GM19025 (cell line): ENCODE results near the gene KLHL22.
A peak's percentile ranks its signal among the peaks of the same experiment; 100 is the strongest.
"Not testable (repeated sequence)": the region's sequence is repeated elsewhere in the genome, so short reads cannot be mapped to it uniquely, and the experiment has no call there.

ENCODE experiments used
- ATAC-seq: cut with Tn5 transposase; IDR thresholded peaks from one replicate; pipeline ENCODE4 v1.9.1; 2021; ENCODE audit warnings: mild to moderate bottlenecking, low read depth, moderate library complexity; ENCODE audit not compliant: unreplicated experiment

Gene KLHL22

DNA sequence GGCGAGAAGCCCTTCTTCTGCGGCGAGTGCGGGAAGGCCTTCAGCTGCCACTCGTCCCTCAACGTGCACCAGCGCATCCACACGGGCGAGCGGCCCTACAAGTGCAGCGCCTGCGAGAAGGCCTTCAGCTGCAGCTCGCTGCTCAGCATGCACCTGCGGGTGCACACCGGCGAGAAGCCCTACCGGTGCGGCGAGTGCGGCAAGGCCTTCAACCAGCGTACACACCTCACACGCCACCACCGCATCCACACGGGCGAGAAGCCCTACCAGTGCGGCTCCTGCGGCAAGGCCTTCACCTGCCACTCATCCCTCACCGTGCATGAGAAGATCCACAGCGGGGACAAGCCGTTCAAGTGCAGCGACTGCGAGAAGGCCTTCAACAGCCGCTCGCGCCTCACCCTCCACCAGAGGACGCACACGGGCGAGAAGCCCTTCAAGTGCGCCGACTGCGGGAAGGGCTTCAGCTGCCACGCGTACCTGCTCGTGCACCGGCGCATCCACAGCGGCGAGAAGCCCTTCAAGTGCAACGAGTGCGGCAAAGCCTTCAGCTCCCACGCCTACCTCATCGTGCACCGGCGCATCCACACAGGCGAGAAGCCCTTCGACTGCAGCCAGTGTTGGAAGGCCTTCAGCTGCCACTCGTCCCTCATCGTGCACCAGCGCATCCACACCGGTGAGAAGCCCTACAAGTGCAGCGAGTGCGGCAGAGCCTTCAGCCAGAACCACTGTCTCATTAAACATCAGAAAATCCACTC lies 89.5 kb downstream of the KLHL22 start:
- no peak for ATAC-seq

- no peak for ATAC-seq
These were observed 90.2 kb downstream of the KLHL22 start for GRCh38 chr22:20405291-20405930.

GRCh38 chr22:20404881-20405280 lies 90.7 kb downstream of the KLHL22 start:
- no peak for ATAC-seq

DNA sequence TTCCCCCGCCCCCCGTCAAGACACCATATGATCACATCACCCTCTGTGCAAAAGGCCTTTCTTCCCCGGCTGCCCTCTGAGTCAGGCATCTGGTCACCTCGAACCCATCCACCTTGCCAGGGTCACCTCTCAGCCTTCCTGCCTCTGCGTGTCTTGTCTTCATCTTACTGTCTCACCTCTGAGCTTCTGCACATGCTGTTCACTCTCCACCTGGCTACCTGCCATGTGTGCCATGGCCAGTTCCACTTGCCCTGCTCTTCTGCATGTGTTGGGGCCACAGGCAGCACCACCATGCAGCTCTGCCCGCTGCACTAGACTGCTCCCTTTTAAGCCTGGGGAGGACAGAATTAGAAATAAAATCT lies 91.8 kb downstream of the KLHL22 start:
- no peak for ATAC-seq

GRCh38 chr22:20402960-20403778 lies 92.4 kb downstream of the KLHL22 start:
- no peak for ATAC-seq

DNA sequence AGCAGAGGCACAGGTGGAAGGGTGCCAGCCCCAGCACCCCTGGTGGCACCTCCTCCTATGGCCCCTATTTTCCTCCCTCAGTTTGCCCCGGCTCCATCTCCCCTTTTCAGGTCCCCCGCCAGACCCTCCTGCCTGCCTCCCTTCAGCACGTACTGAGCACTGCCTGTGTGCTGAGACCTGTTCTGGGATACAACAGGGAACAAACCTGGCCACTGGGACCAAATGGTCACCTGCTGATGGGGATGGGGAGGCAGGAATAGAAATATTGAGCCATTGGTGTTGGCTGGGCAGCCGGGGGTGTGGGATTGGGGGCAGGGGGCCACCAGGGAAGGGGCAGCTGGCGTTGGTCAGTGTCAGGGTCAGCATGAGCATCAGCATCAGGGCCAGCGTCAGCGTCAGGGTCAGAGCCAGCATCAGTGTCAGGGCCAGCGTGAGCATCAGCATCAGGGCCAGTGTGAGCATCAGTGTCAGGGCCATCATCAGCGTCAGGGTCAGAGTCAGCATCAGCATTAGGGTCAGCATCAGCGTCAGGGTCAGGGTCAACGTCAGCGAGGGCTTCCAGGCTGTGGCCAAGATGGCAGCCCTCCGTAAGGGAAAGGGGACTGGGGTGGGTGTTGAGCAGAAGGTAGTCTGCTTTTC lies 94.1 kb downstream of the KLHL22 start:
- no peak for ATAC-seq

DNA sequence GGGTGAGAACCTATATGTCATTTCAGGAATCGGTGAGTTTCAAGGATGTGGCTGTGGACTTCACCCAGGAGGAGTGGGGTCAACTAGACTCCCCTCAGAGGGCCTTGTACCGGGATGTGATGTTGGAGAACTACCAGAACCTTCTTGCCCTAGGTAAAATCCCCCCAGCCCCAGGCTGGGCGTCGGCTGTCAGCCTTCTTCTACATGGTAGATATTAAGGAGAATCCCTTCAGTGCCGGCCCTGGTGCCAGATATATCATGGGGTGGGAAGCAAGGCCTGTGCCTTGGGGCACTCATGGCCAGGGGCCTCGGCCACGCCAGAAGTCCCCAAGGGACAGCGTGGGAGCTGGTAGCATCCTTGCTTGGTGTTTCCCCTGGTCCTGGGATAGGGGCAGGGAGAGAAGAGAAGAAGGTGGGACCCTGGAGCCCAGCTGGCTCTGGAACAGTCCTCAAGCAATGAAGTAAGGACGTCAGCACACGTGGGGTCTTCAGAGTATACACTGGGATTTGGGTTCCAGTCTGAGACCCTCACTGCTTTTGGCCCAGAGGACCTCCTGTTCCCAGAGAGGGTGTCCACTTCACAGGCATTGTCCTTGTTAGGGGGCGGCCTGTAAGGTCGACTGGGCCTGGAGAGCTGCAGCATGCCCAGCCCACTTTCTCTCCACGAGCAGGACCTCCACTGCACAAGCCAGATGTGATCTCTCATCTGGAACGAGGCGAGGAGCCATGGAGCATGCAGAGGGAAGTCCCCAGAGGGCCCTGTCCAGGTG lies 94.8 kb downstream of the KLHL22 start:
- ATAC-seq: no peak

DNA sequence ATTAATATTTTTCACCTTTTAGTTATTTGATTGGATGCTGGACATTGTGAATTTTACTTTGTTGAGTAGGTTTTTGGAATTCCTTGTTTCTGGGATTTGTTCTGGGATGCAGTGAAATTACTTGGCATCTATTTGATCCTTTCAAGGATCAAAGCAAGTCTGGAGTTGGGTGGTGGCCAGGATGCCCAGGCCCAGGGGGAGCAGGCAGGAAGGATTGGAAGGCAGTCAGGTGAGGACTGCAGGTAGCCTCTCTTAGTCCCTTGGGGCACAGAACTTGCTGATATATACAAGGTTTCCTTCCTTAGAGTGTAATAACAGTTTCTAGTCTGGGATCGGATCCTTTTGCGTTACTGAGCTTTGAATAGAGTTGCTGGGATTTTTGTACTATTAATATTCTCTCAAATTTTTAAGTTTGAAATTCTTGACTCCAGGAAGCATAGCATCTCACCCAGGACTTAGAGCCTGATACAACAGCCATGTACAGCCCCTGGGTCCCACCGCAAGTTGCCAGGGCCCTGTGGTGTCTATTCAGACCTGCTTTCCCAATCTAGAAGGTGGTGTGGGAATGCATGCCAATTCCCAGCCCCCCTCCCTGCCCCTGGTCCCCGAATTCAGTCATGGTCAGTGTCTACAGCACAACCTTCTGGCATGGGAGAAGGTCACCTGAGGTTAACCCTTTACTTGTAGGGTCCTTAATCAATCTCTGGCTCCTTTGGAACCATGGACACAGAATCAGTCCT lies 95.6 kb downstream of the KLHL22 start:
- ATAC-seq: no peak

- ATAC-seq: no peak
These were observed 97.2 kb downstream of the KLHL22 start for GRCh38 chr22:20398420-20398819.

- ATAC-seq: no peak
These were observed 98.1 kb downstream of the KLHL22 start for GRCh38 chr22:20397498-20397897.

GRCh38 chr22:20396639-20397038 lies 99.0 kb downstream of the KLHL22 start:
- no peak for ATAC-seq

DNA sequence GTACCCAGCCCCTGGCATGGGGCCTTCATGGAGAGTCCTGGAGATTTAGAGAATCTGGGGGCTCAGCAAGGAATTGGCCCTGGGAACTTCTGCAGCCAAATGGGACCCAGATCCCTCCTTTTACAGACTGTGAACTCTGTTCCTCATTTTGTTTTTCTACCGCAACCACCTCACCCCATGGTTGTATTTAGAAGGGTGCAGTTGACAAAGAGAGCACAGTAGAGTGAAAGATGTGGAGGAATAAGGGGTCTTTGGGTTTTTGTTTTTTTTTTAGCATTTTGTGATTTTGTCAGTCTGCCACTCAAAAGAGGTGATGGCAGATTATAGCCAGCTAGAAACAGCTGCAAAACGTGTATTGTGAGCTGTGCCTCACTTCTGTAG lies 99.7 kb downstream of the KLHL22 start:
- ATAC-seq: no peak

DNA sequence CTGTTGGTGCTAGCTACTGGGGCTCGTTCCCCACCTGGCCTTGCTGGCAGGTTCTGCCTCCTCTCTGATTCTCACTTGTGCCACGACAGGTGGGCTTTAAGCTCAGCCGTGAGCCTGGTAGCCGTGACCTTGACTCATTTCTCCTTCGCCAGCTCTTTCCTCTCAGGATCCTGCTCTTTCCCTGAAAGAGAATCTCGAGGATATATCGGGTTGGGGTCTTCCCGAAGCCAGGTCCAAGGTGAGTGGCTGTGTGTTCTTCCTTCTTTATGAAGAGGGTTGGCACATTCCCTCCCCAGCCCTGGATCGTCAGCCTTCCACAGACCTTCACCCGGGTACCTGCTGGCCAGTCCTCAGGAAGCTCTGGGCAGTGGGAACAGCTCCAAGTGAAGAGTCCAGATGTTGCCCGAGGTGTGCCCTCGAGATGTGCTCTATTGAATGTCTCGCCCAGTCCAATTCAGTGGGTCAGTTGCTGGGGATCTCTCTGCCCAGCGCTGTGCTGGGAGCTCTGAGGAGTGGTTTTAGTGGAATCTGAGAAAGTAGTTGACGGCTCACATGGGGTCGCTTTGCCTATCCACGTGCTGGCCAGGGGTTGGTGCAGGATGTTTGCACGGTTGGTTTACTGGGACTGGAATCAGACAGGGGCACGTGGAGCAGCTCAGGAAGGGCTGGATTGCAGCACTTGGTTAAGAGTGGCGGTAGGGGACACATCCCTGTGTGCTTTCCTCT lies 100.3 kb downstream of the KLHL22 start:
- no peak for ATAC-seq

GRCh38 chr22:20393705-20394476 lies 101.7 kb downstream of the KLHL22 start, which contains the start of gene ZNF74:
TSS of gene ZNF74 (plus strand) at chr22:20394151. CDS start at chr22:20394629, 478 bp downstream.
- ATAC-seq: peak; percentile 70

DNA sequence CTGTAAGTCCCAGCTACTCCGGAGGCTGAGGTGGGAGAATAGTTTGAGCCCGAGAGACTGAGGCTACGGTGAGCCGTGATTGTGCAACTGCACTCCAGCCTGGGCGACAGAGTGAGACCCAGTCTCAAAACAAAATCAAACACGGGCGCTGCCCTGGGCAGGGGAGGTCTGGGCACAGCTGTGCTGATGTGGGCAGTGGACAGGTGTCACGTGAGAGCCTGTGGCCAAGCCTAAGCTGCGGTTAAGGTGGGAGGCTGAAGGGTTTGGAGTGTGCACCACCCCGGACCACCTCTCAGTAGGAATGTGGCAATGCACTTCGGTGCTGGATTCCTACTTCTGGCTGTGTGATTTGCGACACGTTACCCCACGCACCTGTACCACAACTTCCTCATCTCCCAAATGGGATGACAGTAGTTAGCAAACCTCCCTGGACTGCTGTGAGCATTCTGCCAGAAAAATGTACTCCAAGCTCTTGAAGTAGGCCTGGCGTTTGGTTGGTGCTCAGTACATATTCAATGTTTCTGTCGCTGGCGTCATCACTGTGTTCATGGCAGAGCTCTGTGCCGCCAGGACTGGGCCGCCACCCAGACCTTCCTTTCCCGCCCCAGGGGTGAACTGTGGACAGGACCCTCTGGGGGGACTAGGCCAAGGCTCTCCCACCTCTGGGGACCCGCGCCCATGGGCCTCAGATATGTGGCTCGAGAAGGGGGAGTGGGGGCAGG lies 102.5 kb downstream of the KLHL22 start:
- ATAC-seq: no peak

DNA sequence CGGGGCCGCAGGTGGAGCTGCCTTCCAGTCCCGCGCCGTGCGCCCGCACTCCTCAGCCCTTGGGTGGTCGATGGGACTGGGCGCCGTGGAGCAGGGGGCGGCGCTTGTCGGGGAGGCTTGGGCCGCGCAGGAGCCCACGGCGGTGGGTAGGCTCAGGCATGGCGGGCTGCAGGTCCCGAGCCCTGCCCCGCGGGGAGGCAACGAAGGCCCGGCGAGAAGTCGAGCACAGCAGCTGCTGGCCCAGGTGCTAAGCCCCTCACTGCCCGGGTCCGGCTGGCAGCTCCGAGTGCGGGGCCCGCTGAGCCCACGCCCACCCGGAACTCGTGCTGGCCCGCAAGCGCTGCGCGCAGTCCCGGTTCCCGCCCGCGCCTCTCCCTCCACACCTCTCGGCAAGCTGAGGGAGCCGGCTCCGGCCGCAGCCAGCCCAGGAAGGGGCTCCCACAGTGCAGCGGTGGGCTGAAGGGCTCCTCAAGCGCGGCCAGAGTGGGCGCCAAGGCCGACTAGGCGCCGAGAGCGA lies 103.2 kb downstream of the KLHL22 start:
- ATAC-seq: not testable (repeated sequence)
